ENCODE data around the gene PLTP.

The PLTP gene

GRCh38 chr20:45898285-45898684 lies 13.7 kb downstream of the PLTP start:
- no peak for DNase-seq (ENCODE audit: low read depth)

GRCh38 chr20:45897692-45898091 lies 14.3 kb downstream of the PLTP start:
- no peak for DNase-seq (ENCODE audit: low read depth)

GRCh38 chr20:45897289-45897688 lies 14.7 kb downstream of the PLTP start:
- DNase-seq (ENCODE audit: low read depth) = no peak

GRCh38 chr20:45896641-45897161 lies 15.3 kb downstream of the PLTP start:
- DNase-seq (ENCODE audit: low read depth) = no peak

DNA sequence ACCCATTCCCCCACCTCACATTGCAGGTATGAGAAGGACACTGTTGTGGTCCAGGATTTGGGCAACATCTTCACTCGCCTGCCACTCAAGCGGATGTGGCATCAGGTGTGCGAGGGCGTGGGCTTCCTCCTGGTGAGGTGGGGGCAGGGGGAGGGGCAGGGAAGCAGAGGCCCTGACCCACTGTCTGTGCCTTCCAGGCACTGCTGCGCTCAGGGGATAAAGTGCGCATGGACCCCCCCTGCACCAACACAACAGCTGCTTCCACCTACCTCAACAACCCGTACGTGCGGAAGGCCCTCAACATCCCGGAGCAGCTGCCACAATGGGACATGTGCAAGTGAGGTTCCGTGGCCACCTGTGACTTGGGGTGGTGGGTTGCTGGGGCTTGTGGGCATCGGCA lies 17.2 kb downstream of the PLTP start:
- no peak for DNase-seq (ENCODE audit: low read depth)

GRCh38 chr20:45893831-45894230 lies 18.1 kb downstream of the PLTP start:
- no peak for DNase-seq (ENCODE audit: low read depth)

GRCh38 chr20:45892828-45893500 lies 19.0 kb downstream of the PLTP start:
- DNase-seq (ENCODE audit: low read depth) = no peak

DNA sequence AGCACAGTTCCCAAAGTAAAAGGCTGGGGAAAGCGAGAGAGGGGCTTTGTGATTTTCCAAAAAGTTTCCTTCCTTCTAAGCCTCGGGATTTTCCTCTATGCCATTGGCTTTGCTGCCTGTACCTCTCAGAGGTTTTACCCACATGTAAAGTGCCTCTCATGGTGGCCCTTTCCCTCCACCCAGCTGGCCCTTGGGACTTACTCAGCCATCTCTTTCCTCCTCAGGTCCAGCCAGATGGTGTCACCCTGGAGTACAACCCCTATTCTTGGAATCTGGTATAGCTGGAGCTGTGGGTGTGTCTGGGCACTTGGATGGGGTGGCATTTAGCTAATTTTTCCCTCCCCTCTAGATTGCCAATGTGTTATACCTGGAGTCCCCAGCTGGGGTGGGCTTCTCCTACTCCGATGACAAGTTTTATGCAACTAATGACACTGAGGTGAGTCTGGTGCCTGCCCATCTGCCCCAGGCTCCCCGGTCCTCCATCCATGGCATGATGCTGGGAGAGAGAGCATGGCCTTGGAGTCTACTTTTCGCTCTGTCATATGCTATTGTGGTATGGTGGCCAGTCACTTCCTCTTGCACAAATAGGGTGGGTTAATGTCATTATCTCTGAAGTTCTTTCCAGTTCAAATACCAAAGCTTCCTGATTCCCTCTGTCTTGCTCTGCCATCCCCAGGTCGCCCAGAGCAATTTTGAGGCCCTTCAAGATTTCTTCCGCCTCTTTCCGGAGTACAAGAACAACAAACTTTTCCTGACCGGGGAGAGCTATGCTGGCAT lies 19.7 kb downstream of the PLTP start:
- DNase-seq (ENCODE audit: low read depth) = no peak

GRCh38 chr20:45890985-45891983 lies 20.7 kb downstream of the PLTP start, which contains the start of the genes CTSA and NEURL2:
Gene CTSA (plus strand): TSS chr20:45891335. CDS start chr20:45891569, 234 bp downstream.
Gene NEURL2 (minus strand): TSS chr20:45891208. CDS start chr20:45890991, 217 bp downstream.
- peak; percentile 72 for DNase-seq (ENCODE audit: low read depth)

DNA sequence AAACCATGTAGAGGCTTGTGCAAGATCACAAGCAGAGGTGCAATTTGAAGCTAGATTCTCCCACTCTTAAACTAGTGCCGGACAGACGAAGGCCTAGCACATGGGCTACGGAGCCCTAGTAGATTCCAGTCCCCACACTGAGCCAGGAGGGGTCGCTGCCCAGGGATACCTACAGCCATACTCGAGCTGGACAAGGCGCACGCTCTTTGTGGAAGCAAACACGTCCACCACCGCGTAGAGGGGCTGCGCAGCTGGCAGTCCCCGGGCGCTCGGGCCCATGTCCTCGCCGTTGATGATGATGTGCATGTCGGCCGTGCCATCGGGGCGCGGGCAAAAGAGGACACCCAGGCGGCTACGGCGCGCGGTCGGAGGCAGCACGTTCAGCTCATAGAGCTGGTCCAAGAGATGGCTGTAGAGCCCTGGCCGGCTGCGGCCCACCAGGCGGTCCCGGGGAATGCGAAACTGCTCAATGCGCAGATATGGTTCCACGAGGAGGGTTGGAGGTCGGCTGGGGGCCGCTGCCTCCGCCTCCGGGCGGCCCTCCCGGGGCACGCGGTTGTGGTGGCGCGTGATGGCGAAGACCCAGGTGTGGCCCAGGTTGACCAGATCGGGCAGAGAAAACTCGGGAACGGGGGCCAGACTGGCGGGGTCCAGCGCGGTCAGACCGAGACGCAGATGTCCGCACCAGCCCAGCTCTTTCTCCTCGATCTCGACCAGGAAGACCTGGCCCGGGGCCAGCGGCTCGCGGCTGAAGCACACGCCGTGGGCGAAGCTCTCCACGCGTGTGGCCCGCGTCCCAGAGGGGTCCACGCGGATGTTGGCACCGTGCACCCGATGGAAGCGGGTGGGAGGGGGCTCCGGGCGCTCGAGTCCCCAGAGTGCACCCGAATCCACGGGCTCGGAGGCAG lies 21.6 kb downstream of the PLTP start:
- DNase-seq (ENCODE audit: low read depth) = no peak

DNA sequence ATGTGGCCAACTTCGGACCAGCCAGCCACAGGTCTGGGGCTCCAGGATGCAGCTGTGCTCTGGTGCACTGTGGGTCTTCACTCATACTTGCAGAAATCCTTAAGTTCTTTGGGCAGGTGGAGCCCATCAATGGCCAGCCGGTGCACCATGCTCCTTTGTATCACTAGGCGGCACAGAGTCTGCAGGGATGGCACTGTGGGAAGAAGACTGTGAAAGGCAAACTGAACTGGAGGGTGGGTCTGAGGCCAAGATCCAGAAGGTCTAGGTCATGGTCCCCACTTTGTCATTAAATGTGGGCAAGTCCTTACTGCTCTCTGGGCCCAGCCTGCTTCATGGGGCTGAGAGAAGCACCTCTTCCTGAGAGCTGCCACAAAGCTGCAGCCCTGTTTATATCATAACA lies 23.3 kb downstream of the PLTP start:
- DNase-seq (ENCODE audit: low read depth) = no peak

DNA sequence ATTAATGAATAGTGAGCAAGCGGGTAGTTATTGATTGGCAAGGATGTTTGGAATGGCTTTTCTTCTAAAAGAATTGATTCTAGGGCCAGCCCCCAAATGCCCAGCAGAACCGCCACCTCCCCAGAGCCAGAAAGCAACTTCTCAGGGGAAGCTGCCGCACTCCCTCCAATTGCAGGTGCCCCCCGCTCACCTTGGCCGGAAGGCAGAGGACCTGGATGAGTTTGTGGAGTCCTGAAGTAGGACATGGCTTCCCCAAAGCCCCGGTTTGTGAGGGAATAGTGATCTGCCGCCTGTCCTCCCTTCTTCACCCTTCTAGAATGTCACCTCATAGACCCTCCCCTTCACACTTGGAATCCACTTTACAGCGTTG lies 24.6 kb downstream of the PLTP start, which contains the start of gene SPATA25:
SPATA25 (minus strand) TSS at position 277 of the 370 bp plus-strand sequence; CDS start at position 245, 32 bp downstream.
- DNase-seq (ENCODE audit: low read depth) = no peak

- no peak for DNase-seq (ENCODE audit: low read depth)
Measured at GRCh38 chr20:45886590-45887345, 25.2 kb downstream of the PLTP start.

- no peak for DNase-seq (ENCODE audit: low read depth)
Measured at GRCh38 chr20:45883100-45883469, 28.9 kb downstream of the PLTP start.

- DNase-seq (ENCODE audit: low read depth) = no peak
Measured at GRCh38 chr20:45882469-45883099, 29.4 kb downstream of the PLTP start.

DNA sequence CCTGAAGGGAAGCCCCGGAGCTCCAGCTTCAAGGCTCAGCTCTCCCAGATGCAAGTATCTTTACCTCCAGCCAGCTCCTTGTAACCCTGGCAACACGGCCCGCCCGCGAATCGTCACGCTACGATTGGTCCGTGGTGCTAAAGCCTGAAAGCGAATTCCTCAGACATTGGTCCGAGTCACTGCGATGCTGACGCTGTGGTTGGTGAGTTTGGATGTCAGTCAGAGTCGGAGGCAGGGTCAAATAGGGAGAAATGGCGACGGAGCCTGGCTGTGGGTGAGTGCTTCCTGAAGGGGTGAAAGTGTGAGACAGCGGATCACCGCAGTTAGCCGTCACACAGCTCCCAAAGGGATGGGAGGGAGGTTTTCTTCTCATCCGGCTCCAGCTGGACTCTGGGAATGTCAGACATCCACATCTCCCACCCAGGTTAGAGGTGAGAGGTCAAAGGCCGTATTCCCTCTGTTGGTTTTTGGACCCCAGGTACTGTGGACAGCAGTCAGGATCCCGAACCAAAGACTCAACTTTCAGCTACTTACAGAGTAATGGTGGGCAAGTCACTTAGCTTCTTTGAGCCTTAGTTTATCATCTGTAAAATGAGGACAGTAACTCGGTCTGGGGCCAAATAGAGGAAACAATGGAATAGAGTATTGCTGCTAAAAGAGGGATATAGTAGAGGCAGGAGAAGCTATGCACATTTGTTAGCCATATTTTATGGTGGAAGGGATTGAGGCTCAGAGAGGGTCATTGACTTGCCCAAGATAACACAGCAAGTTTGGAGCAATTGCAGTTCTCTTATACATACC lies 30.8 kb downstream of the PLTP start, which contains the start of gene ZSWIM1:
ZSWIM1 (plus strand) TSS at position 240 of the 801 bp plus-strand sequence. CDS start 1,366 bp downstream, outside the sequence.
- peak; percentile 90 for DNase-seq (ENCODE audit: low read depth)

DNA sequence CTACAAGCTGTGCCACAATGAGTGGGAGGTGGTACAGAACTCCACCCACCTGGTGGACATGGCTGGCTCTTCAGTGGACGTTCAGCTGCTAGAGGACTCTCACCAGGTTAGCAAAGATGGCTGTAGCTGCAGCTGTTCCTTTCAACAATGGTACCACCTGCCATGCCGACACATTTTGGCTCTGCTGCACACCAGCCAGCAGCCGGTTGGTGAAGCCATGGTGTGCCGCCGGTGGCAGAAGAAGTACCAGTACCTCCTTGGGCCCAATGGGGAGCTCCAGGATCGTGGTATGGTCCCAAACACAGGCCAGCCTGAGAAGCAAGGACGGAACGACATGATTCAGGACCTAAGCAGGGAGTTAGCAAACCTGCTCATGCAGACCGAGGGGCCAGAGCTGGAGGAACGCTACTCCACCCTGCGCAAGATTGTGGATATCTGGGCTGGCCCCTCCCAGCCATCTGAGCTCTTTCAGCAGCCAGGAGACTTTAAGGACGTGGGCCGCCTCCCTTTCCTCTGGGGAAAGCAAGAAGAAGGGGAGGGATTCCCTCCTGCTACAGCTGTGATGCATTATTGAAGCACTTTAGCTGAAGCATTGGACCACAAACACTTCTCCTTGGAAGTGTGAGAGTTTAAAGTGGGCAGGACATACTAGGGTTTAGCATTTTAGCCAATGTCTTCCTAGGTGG lies 33.7 kb downstream of the PLTP start:
- DNase-seq (ENCODE audit: low read depth) = no peak

- no peak for DNase-seq (ENCODE audit: low read depth)
Measured at GRCh38 chr20:45874576-45874975, 37.4 kb downstream of the PLTP start.
